Islet of Langerhans (tissue), 1 donor: Measurements from ENCODE around the gene PSEN1.

Experiments
- FAIRE-seq: peaks from one replicate; lab custom pipeline; 2011; peaks lifted over from hg19 to GRCh38; lab: Jason Lieb, UNC

PSEN1 gene

DNA sequence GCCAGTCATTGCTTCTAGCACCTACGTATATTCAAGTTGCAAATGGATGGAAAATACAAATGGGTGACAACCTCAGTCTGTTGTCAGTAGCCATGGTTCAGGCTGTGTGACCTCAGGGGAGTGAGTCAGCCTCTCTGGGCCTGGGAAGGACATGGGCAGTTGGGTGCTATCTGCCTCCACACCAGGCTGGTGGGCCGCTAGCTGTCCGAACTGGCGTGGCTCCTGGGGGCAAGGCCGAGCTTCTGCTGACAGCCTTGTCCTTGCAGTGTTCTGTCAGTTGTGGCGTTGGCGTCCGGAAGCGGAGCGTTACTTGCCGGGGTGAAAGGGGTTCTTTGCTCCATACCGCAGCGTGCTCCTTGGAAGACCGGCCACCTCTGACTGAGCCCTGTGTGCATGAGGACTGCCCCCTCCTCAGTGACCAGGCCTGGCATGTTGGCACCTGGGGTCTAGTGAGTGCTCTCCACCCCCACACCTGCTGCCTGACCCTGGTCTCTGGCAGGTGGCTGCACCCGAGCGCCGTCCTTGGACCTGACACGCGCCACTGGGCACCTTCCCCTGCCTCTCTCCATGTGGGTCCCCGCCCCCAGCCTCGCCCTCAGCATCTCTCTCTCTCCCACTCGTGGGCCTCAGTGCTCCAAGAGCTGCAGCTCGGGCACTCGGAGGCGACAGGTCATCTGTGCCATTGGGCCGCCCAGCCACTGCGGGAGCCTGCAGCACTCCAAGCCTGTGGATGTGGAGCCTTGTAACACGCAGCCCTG, 118.1 kb downstream of the PSEN1 start:
- FAIRE-seq, result no peak

DNA sequence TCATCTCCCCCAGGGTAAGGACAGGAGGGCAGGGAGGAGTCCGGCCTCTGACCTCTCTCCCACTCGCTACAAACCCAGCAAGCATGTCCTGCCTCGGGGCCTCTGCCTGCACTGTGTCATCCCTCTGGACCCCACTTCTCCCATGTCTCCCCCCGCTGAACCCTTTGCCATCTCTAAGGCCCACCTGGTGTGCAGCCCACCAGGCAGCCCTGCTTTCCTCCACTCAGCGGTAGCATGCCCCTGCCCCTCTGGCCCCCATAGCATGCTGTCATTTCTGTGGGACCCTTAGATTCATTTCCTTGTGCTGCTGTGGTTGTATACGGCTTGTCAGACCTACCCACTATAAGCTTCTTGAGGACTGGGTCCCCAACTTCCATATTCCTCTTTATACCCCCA, 118.7 kb downstream of the PSEN1 start:
- no peak for FAIRE-seq

GRCh38 chr14:73255693-73256225, 119.5 kb downstream of the PSEN1 start:
- no peak for FAIRE-seq

- no peak for FAIRE-seq
These were observed 121.8 kb downstream of the PSEN1 start for GRCh38 chr14:73258076-73258475.

- no peak for FAIRE-seq
These were observed 122.7 kb downstream of the PSEN1 start for GRCh38 chr14:73258845-73259611.

GRCh38 chr14:73259837-73260236, 123.5 kb downstream of the PSEN1 start:
- no peak for FAIRE-seq

- no peak for FAIRE-seq
These were observed 124.3 kb downstream of the PSEN1 start for GRCh38 chr14:73260574-73260973.

GRCh38 chr14:73261075-73261474, 124.8 kb downstream of the PSEN1 start:
- FAIRE-seq, result no peak

DNA sequence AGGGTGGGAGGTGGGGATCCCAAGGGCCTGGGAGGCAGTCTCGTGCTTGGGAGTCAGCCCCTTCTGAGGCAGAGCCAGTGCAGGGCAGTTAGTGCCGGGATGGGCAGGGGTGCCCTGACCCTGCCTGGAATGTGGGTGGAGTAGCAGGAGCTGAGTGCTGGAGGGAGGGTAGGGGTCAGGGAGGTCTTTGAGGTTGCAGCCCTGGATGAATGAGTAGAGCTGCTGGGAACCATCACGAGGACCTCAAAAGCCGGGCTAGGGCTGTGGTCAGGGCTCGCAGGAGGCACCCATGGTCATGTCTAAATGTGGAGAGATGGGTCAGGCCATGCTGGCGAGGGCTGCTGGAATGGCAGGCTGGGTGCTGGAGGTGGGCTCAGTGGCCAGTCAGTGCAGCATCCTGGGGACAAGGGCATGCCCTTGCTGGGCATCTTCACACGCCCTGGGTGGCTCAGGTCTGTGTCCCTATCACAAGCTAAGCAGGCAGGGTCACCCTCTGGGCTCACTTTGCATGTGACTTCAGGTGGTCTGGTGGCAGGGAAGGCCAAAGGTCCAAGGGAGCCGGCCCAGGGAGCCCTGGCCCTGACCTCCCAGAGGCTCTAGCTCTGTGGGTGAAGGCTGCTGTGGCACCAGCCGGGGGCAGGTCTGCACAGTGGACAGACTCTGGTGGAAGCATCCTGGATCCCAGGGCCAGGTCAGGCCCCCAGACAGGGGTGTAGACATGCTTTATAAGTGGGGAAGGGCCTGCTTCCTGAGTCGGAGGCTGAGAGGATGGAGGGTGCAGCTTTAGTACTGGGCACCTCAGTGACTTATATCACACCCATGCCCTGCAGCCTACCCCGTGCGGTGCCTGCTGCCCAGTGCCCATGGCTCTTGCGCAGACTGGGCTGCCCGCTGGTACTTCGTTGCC, 125.5 kb downstream of the PSEN1 start:
- no peak for FAIRE-seq

GRCh38 chr14:73262427-73263183, 126.3 kb downstream of the PSEN1 start:
- no peak for FAIRE-seq

- FAIRE-seq, result no peak
These were observed 127.3 kb downstream of the PSEN1 start for GRCh38 chr14:73263606-73264005.

DNA sequence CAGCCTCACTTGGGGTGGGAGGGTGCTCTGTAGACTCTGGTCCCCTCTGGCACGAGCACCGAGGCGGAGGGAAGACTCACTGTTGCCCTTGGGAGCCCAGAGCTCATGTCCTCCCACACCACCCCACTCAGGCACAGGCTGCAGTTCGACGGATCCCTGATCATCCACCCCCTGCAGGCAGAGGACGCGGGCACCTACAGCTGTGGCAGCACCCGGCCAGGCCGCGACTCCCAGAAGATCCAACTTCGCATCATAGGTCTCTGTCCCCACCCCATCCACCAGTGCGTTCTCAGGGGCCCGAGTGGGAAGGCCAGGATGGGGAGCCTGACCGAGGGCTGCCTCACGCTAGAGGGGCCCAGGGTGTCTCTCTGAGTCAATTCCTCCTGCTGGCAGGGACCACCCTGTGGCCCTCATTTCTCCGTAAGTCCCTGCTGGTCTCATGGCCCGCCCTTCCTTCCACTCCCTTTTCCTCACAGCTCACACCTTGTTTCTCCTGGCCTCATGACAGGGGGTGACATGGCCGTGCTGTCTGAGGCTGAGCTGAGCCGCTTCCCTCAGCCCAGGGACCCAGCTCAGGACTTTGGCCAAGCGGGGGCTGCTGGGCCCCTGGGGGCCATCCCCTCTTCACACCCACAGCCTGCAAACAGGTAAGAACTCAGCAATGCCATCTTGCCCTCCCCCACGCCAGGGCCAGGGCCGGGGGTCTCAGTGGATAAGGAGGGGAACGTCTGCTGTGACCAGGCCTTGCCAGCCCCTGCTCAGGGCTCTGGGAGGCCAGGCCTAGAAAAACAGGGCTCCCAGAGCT, 128.0 kb downstream of the PSEN1 start:
- no peak for FAIRE-seq

DNA sequence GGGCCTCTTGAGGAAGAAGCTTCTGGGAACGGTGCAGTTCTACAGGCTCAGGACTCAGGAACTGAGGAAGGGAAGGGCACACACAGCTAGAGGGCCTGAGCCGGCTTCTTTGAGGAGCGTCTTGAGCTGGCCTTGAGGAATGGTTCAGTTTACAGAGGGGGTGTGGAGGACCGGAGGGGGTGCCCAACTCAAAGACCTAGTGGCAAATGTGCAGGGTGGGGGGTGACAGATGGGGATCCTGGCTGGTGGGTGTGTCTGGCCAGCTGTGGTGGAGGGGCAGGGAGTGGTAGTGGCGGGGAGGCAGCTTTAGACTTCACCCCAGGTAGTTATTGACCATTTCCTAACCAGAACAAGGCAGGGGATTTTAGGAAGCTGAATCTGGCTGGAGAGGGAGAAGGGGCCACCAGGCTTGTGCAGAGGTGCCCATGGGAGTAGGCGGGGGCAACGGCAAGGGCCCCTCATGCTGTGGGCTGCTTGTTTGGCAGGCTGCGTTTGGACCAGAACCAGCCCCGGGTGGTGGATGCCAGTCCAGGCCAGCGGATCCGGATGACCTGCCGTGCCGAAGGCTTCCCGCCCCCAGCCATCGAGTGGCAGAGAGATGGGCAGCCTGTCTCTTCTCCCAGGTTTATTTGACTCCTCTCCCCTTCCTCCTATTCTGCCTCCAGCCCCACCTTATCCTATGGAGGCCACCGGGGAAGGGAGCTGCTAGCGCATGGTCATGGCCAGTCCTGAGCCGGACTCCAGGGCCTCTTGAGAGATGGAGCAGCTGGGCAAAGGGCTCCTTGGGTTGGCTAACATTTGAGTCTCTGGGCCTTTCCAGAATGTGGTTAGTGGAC, 128.8 kb downstream of the PSEN1 start:
- no peak for FAIRE-seq

- FAIRE-seq, result no peak
These were observed 129.4 kb downstream of the PSEN1 start for GRCh38 chr14:73265721-73266046.

GRCh38 chr14:73266317-73266716, 130.0 kb downstream of the PSEN1 start:
- FAIRE-seq, result no peak

DNA sequence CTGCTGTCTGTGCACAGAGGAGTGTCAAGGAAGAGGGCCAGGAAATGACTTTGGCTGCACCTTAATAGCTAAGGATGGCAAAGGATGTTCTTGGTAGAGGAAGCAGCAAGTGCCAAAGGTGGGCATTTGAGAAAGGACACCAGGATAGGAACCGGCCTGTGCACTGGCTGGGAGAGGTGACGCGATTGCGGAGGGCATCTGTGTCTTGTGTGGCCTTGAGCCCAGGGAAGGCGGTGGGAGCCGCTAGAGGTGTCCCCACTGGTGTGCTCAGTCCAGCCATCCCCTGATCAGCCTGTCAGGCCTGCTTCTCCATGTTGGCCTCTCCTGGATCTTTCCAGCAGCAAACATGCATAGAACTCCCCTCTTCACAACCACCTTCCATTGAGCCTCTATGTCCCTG, 131.2 kb downstream of the PSEN1 start:
- FAIRE-seq, result no peak

DNA sequence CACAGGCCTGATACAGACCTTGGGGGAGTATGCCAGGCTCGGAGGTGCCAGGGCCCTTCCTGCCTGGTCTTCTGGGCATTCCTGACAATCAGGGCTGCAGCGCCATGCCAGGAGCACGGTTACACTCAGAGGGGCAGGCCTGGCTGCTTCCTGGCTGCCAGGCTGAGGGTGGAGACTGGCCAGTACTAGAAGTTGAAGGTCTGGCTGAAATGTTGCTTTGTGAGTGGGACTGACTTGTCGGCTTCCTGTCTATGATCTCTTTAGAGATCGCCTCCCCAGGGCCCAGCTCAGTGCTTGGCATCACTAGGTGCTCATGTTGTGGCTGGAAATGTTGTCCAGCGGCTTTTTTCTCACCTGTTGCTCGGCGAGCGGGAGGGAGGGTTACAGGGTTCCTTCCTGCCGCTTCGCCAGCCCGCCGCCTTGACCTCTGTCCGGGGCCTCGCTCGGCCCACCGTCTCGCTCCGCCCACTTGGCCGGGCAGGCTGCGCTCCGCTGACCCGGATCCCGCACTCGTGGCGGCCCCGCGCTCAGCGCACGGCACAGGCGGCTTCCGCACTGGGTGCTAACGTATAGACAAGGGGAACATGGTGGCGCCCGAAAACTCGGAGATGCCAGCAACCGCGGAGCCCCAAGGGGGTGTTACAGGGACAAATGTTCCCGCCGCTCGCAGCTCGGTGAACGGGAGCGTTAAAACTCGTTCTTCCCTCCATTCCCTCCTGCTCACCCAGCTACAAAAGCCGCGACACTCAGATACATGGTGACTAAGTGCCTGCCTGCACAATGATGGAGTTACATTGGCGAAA, 133.6 kb downstream of the PSEN1 start:
- FAIRE-seq, result no peak

GRCh38 chr14:73272393-73272792, 136.1 kb downstream of the PSEN1 start:
- no peak for FAIRE-seq
